Nephron progenitor cell (in vitro differentiated cells): ENCODE results near the gene SLC25A53.
"Not testable (repeated sequence)": the region's sequence is repeated elsewhere in the genome, so short reads cannot be mapped to it uniquely, and the experiment has no call there.

Source experiments
- DNase-seq: peaks from one replicate; pipeline ENCODE4 v3.0.0; 2021
- H3K27ac Mint-ChIP-seq: 2 replicates; pipeline ENCODE4 v1.8.0; 2021; ENCODE audit warnings: mild to moderate bottlenecking, moderate library complexity, mixed read lengths
- H3K27me3 Mint-ChIP-seq: 2 replicates; pipeline ENCODE4 v1.8.0; 2021; ENCODE audit warnings: mild to moderate bottlenecking, low read depth, mixed read lengths; ENCODE audit not compliant: poor library complexity
- H3K36me3 Mint-ChIP-seq: 2 replicates; pipeline ENCODE4 v1.8.0; 2021; ENCODE audit warnings: low read depth, mixed read lengths
- H3K4me1 Mint-ChIP-seq: 2 replicates; pipeline ENCODE4 v1.8.0; 2021; ENCODE audit warnings: mixed read lengths
- H3K4me3 Mint-ChIP-seq: 2 replicates; pipeline ENCODE4 v1.8.0; 2021; ENCODE audit warnings: mild to moderate bottlenecking, moderate library complexity, mixed read lengths
- H3K9me3 Mint-ChIP-seq: 2 replicates; pipeline ENCODE4 v1.8.0; 2021; ENCODE audit warnings: mild to moderate bottlenecking, moderate library complexity, mixed read lengths
- CTCF ChIP-seq: fragments of 200-600 bp; sonication (generic); IDR thresholded peaks from 2 replicates; pipeline ENCODE4 v1.5.0; 2021; ENCODE audit warnings: antibody characterized with exemption

The SLC25A53 gene

GRCh38 chrX:104126856-104127255 is 30.0 kb downstream of the SLC25A53 start:
- Mint-ChIP-seq H3K27me3 (no peaks in the 10 kb centered on the region), H3K9me3 (peaks cover 20% of the 10 kb centered on the region), H3K4me3 (no peak overlapping the region), H3K36me3 (peaks cover 5% of the 10 kb centered on the region), H3K4me1 (no peaks in the 10 kb centered on the region), H3K27ac (no peak overlapping the region)
- no peak for DNase-seq
- no peak for TF ChIP-seq CTCF

GRCh38 chrX:104122829-104123228 is 34.0 kb downstream of the SLC25A53 start:
- no peak for TF ChIP-seq CTCF
- H3K27ac Mint-ChIP-seq: no peak overlapping the region
- H3K36me3 Mint-ChIP-seq: no peaks in the 10 kb centered on the region
- H3K27me3 Mint-ChIP-seq: no peaks in the 10 kb centered on the region
- no peak overlapping the region for H3K4me3 Mint-ChIP-seq
- no peak for DNase-seq
- peaks cover 24% of the 10 kb centered on the region for H3K9me3 Mint-ChIP-seq
- no peaks in the 10 kb centered on the region for H3K4me1 Mint-ChIP-seq

- no peak for DNase-seq
- H3K4me3 Mint-ChIP-seq: no peak overlapping the region
- no peak overlapping the region for H3K27ac Mint-ChIP-seq
- TF ChIP-seq CTCF: no peak
- peaks cover 27% of the 10 kb centered on the region for H3K9me3 Mint-ChIP-seq
- H3K36me3 Mint-ChIP-seq: no peaks in the 10 kb centered on the region
- peaks cover 2% of the 10 kb centered on the region for H3K27me3 Mint-ChIP-seq
- peaks cover 14% of the 10 kb centered on the region for H3K4me1 Mint-ChIP-seq
Measured at GRCh38 chrX:104118765-104119164, 38.0 kb downstream of the SLC25A53 start.

- H3K4me3 Mint-ChIP-seq: no peak overlapping the region
- peaks cover 20% of the 10 kb centered on the region for H3K4me1 Mint-ChIP-seq
- H3K36me3 Mint-ChIP-seq: no peaks in the 10 kb centered on the region
- H3K27me3 Mint-ChIP-seq: peaks cover 2% of the 10 kb centered on the region
- H3K9me3 Mint-ChIP-seq: peaks cover 27% of the 10 kb centered on the region
- no peak overlapping the region for H3K27ac Mint-ChIP-seq
- TF ChIP-seq CTCF: no peak
- DNase-seq: no peak
Measured at GRCh38 chrX:104117759-104118158, 39.0 kb downstream of the SLC25A53 start.

- Mint-ChIP-seq H3K4me3 (peak overlapping the region; percentile 90), H3K36me3 (no peaks in the 10 kb centered on the region), H3K9me3 (peaks cover 38% of the 10 kb centered on the region), H3K27ac (peak overlapping the region; percentile 85), H3K4me1 (peaks cover 26% of the 10 kb centered on the region), H3K27me3 (peaks cover 6% of the 10 kb centered on the region)
- TF ChIP-seq CTCF: peak; percentile 33
- peak; percentile 60 for DNase-seq
Measured at GRCh38 chrX:104113222-104113965, 43.4 kb downstream of the SLC25A53 start.

- Mint-ChIP-seq H3K4me1 (peaks cover 26% of the 10 kb centered on the region), H3K9me3 (peaks cover 30% of the 10 kb centered on the region), H3K4me3 (peak within 1 kb of the TSS; percentile 90), H3K36me3 (no peaks in the 10 kb centered on the region), H3K27me3 (peaks cover 6% of the 10 kb centered on the region), H3K27ac (peak within 1 kb of the TSS; percentile 93)
- DNase-seq: peak; percentile 78
- no peak for TF ChIP-seq CTCF
Measured at GRCh38 chrX:104112326-104112951, 44.4 kb downstream of the SLC25A53 start, which contains the start of gene ZCCHC18. Gene ZCCHC18 (plus strand): TSS chrX:104112523. CDS start chrX:104114112, 1,589 bp downstream.

- H3K4me3 Mint-ChIP-seq, DNase-seq, H3K27me3 Mint-ChIP-seq: not testable (repeated sequence)
Measured at GRCh38 chrX:104110491-104111240, 46.1 kb downstream of the SLC25A53 start.

More at GRCh38 chrX:104110491-104111240, 46.1 kb downstream of the SLC25A53 start:
- Mint-ChIP-seq H3K9me3 (peaks cover 26% of the 10 kb centered on the region), H3K4me1 (peaks cover 26% of the 10 kb centered on the region)
- not testable (repeated sequence) for H3K27ac Mint-ChIP-seq, H3K36me3 Mint-ChIP-seq
